DMS114 treated with DMSO at 0.1 percent for 48 hours (cell line): ENCODE results near the gene FAM162B.
"Not testable (repeated sequence)": the region's sequence is repeated elsewhere in the genome, so short reads cannot be mapped to it uniquely, and the experiment has no call there.

Source experiments
- DNase-seq: peaks from one replicate; lab custom pipeline; 2025; ENCODE audit not compliant: unreplicated experiment; lab: John Stamatoyannopoulos, UW

Gene FAM162B

DNA sequence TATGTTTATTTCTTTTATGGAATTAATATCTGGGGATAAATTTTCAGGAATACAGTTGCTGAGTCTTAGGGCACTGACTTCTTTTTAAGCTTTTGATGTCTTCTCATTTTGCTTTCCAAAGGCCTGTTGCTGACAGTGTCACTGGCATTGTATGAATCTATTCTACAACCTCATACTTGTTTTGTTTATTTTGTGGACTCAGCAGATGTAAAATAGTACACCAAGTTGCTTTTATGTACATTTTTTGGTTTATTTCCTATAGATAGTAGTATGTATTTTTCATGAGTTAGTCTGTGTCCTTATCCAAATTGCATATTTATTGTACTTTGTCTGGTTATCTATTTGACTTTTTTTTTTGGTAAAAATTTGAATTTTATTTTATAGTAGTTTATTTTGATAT lies 35.0 kb downstream of the FAM162B start:
- no peak for DNase-seq

DNA sequence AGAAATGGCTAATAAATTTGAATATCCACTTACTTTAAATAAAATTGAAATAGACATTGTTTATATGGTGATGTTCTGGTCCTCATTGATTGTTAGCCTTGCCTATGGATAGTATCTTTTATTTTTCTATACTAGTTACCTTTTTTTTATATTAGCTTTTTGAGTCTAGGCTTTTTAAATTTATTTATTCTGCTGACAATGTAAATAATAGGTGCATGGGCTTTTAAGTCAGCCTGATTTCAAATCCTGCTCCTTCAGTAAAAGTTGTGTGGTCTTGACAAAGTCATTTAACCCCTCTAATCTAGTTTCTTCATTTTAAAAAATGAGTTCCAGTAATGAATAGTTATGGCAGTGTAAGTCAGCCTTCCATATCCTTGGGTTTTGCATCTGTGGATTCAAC lies 38.6 kb downstream of the FAM162B start:
- no peak for DNase-seq

DNA sequence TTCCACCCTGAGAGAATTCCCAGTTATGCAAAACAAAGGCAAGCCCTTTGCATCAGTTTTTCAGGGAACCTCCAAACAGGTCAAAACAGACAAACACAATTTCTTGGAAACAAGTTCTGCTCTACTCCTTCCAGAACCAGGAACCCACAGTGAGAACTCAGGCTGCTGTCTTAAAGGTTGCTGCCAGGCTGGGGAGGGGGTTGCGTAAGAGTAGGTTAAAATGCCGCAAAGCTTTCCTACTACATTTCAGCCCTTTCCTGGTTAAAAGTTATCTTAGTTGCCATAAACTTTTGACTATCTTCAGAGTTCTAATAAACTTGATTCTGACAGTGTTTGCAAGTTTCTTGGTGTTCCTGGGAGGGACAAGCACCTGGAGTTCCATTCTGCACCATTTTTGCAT lies 50.8 kb downstream of the FAM162B start:
- no peak for DNase-seq

DNA sequence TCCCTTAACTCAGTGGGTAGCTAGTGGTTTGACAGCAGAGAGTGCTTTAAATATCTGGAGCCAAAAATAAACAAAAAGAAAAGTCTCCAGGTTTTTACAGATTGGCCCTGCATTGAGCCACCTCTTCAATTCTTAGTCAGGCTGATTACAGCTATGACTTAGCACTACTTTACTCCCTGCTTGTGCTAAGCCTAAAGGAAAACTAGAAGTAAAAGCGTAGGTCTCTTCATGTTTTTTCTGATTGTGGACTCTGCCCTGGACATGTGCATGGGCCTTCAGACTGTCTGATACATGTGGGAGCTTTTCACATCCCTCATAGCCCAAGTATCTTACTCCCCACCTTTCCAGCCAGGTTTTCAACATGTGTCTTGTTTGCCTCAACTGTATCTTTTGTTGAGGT lies 51.2 kb downstream of the FAM162B start:
- DNase-seq, result no peak

DNA sequence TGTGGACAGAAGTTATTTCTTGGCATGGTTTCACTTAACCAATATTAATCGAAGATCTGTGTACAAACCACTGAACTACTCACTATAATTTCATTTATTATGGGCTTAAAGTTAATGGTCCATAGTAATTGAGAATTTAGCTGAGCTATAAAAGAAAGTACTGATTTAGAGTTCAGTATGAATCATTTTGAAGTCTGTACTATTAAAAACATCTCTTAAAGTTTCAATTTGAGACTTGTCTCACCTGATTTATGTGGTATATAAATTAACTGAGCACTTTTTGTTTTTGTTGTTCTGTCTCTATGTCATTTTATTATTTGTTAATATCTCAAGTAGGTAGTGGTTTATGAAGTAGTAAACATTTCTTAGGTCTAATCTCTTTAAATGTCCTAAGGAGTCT lies 59.6 kb downstream of the FAM162B start:
- no peak for DNase-seq

DNA sequence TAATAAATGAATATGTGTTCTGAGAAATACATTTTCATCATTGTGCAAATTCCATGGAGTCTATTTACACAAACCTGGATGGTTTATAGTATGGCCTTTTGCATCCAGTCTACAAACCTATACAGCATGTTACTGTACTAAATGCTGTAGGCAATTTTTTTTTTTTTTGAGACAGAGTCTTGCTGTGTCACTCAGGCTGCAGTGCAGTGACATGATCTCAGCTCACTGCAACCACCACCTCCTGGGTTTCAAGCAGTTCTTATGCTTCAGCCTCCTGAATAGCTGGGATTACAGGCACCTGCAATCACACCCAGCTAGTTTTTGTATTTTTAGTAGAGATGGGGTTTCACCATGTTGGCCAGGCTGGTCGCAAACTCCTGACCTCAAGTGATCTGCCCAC lies 61.6 kb downstream of the FAM162B start:
- DNase-seq, result not testable (repeated sequence)
